Measurements from ENCODE around the gene SERTAD3.
"Not testable (repeated sequence)": the region's sequence is repeated elsewhere in the genome, so short reads cannot be mapped to it uniquely, and the experiment has no call there.

DNA sequence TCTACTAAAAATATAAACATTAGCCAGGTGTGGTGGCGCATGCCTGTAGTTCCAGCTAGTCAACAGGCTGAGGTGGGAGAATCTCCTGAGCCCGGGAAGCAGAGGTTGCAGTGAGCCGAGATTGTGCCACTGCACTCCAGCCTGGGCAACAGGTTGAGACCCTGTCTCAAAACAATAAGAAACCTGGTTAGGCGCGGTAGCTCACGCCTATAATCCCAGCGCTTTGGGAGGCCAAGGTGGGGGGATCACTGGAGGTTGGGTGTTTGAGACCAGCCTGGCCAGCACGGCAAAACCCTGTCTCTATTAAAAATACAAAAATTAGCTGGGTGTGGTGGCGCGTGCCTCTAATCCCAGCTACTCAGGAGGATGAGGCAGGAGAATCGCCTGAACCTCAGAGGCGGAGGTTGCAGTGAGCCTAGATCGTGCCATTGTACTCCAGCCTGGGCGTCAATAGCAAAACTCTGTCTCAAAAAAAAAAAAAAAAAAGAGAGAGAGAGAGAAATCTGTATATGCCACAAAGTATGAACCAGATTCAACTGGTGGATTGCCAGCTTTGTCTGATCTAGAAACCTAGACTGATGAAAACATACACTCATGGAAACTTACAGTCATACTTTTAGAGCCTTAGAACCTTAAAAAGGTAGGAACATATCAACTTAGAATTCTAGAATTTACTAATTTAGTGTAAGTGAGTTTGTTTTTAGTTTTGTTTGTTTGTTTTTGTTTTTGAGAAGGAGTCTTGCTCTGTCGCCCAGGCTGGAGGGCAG lies 31.9 kb upstream of the SERTAD3 start:
- TF ChIP-seq NFIC (IDR thresholded peaks at IDR 0.05; ENCODE audit: borderline replicate concordance); EZH2phosphoT487 (IDR thresholded peaks at IDR 0.05; ENCODE audit: borderline replicate concordance, low read depth); EP300 (IDR thresholded peaks at IDR 0.05; ENCODE audit: borderline replicate concordance in 1 of 2, low read depth in 1 of 2, low read length in 1 of 2); NRF1 (IDR thresholded peaks at IDR 0.05; ENCODE audit: low read depth, low read length); POLR2AphosphoS5 (IDR thresholded peaks at IDR 0.05; ENCODE audit: low read depth, low read length); TAF1 (IDR thresholded peaks at IDR 0.05; ENCODE audit: borderline replicate concordance, low read depth, low read length): not testable (repeated sequence)
- TF ChIP-seq, protein P1, sequence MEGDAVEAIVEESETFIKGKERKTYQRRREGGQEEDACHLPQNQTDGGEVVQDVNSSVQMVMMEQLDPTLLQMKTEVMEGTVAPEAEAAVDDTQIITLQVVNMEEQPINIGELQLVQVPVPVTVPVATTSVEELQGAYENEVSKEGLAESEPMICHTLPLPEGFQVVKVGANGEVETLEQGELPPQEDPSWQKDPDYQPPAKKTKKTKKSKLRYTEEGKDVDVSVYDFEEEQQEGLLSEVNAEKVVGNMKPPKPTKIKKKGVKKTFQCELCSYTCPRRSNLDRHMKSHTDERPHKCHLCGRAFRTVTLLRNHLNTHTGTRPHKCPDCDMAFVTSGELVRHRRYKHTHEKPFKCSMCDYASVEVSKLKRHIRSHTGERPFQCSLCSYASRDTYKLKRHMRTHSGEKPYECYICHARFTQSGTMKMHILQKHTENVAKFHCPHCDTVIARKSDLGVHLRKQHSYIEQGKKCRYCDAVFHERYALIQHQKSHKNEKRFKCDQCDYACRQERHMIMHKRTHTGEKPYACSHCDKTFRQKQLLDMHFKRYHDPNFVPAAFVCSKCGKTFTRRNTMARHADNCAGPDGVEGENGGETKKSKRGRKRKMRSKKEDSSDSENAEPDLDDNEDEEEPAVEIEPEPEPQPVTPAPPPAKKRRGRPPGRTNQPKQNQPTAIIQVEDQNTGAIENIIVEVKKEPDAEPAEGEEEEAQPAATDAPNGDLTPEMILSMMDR (IDR thresholded peaks at IDR 0.05) = not testable (repeated sequence)
- TF ChIP-seq, protein P2, sequence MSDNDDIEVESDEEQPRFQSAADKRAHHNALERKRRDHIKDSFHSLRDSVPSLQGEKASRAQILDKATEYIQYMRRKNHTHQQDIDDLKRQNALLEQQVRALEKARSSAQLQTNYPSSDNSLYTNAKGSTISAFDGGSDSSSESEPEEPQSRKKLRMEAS (IDR thresholded peaks at IDR 0.05; ENCODE audit: low read depth) = not testable (repeated sequence)

Data from SK-N-SH (cell line).